Measurements from ENCODE around the gene COL8A1. TPM values are rescaled to one million over a fixed set of nuclear protein-coding genes. Genes with fewer than 3 reads are reported as not detected.
A peak's percentile ranks its signal among the peaks of the same experiment; 100 is the strongest.
"Not testable (repeated sequence)": the region's sequence is repeated elsewhere in the genome, so short reads cannot be mapped to it uniquely, and the experiment has no call there.

The COL8A1 gene
- total RNA-seq, 2 donors from 2014 or later = not detected

GRCh38 chr3:99833617-99834205 is 195.3 kb downstream of the COL8A1 start:
- ATAC-seq (no peak), DNase-seq (no peak)
- H3K4me1 Mint-ChIP-seq = peaks cover 9% of the 10 kb centered on the region
- H3K27ac Mint-ChIP-seq = no peak overlapping the region
- no peaks in the 10 kb centered on the region for H3K27me3 Mint-ChIP-seq
- no peak overlapping the region for H3K4me3 Mint-ChIP-seq
- no peaks in the 10 kb centered on the region for H3K9me3 ChIP-seq (ENCODE audit: control insufficient read depth, low read length, poor library complexity, severe bottlenecking)
- H3K36me3 Mint-ChIP-seq (ENCODE audit: low read depth) = no peaks in the 10 kb centered on the region

- no peaks in the 10 kb centered on the region for H3K27me3 Mint-ChIP-seq
- peaks cover 5% of the 10 kb centered on the region for H3K4me1 Mint-ChIP-seq
- no peaks in the 10 kb centered on the region for H3K36me3 Mint-ChIP-seq (ENCODE audit: low read depth)
- ATAC-seq = no peak
- no peak overlapping the region for H3K27ac Mint-ChIP-seq
- H3K9me3 ChIP-seq (ENCODE audit: control insufficient read depth, low read length, poor library complexity, severe bottlenecking) = no peaks in the 10 kb centered on the region
- no peak for DNase-seq
- no peak overlapping the region for H3K4me3 Mint-ChIP-seq
Observed at GRCh38 chr3:99834211-99834957, 196.0 kb downstream of the COL8A1 start.

- H3K9me3 ChIP-seq (ENCODE audit: control insufficient read depth, low read length, poor library complexity, severe bottlenecking) = no peaks in the 10 kb centered on the region
- DNase-seq = no peak
- Mint-ChIP-seq H3K27ac (no peak overlapping the region), H3K27me3 (no peaks in the 10 kb centered on the region), H3K36me3 (ENCODE audit: low read depth) (no peaks in the 10 kb centered on the region), H3K4me1 (peaks cover 2% of the 10 kb centered on the region), H3K4me3 (no peak overlapping the region)
- ATAC-seq = no peak
Observed at GRCh38 chr3:99836681-99837080, 198.3 kb downstream of the COL8A1 start.

- H3K9me3 ChIP-seq (ENCODE audit: control insufficient read depth, low read length, poor library complexity, severe bottlenecking) = no peaks in the 10 kb centered on the region
- no peaks in the 10 kb centered on the region for H3K27me3 Mint-ChIP-seq
- H3K27ac Mint-ChIP-seq = no peak overlapping the region
- ATAC-seq (no peak), DNase-seq (no peak)
- H3K4me3 Mint-ChIP-seq = no peak overlapping the region
- H3K36me3 Mint-ChIP-seq (ENCODE audit: low read depth) = no peaks in the 10 kb centered on the region
- peaks cover 2% of the 10 kb centered on the region for H3K4me1 Mint-ChIP-seq
Observed at GRCh38 chr3:99837715-99838114, 199.3 kb downstream of the COL8A1 start.

- Mint-ChIP-seq H3K4me1 (peaks cover 2% of the 10 kb centered on the region), H3K4me3 (no peak overlapping the region), H3K27me3 (no peaks in the 10 kb centered on the region), H3K36me3 (ENCODE audit: low read depth) (no peaks in the 10 kb centered on the region), H3K27ac (no peak overlapping the region)
- H3K9me3 ChIP-seq (ENCODE audit: control insufficient read depth, low read length, poor library complexity, severe bottlenecking) = no peaks in the 10 kb centered on the region
- ATAC-seq (no peak), DNase-seq (no peak)
Observed at GRCh38 chr3:99838755-99839154, 200.4 kb downstream of the COL8A1 start.

- Mint-ChIP-seq H3K27ac (no peak overlapping the region), H3K4me1 (peaks cover 3% of the 10 kb centered on the region), H3K36me3 (ENCODE audit: low read depth) (no peaks in the 10 kb centered on the region), H3K4me3 (no peak overlapping the region), H3K27me3 (no peaks in the 10 kb centered on the region)
- no peak for ATAC-seq
- DNase-seq = no peak
- no peaks in the 10 kb centered on the region for H3K9me3 ChIP-seq (ENCODE audit: control insufficient read depth, low read length, poor library complexity, severe bottlenecking)
Observed at GRCh38 chr3:99839613-99840012, 201.2 kb downstream of the COL8A1 start.

- H3K36me3 Mint-ChIP-seq (ENCODE audit: low read depth); H3K4me1 Mint-ChIP-seq; H3K9me3 ChIP-seq (ENCODE audit: control insufficient read depth, low read length, poor library complexity, severe bottlenecking); H3K4me3 Mint-ChIP-seq; ATAC-seq; H3K27me3 Mint-ChIP-seq; DNase-seq; H3K27ac Mint-ChIP-seq: not testable (repeated sequence)
Observed at GRCh38 chr3:99841949-99842348, 203.6 kb downstream of the COL8A1 start.

- DNase-seq (no peak), ATAC-seq (no peak)
- H3K27me3 Mint-ChIP-seq = no peaks in the 10 kb centered on the region
- no peaks in the 10 kb centered on the region for H3K9me3 ChIP-seq (ENCODE audit: control insufficient read depth, low read length, poor library complexity, severe bottlenecking)
- no peak overlapping the region for H3K4me3 Mint-ChIP-seq
- H3K4me1 Mint-ChIP-seq = peaks cover 9% of the 10 kb centered on the region
- H3K27ac Mint-ChIP-seq = peak overlapping the region; percentile 24
- H3K36me3 Mint-ChIP-seq (ENCODE audit: low read depth) = no peaks in the 10 kb centered on the region
Observed at GRCh38 chr3:99842826-99843589, 204.6 kb downstream of the COL8A1 start.

GRCh38 chr3:99843590-99844258 is 205.3 kb downstream of the COL8A1 start:
- DNase-seq = no peak
- H3K27me3 Mint-ChIP-seq = no peaks in the 10 kb centered on the region
- no peak overlapping the region for H3K27ac Mint-ChIP-seq
- no peak overlapping the region for H3K4me3 Mint-ChIP-seq
- no peak for ATAC-seq
- H3K36me3 Mint-ChIP-seq (ENCODE audit: low read depth) = no peaks in the 10 kb centered on the region
- H3K9me3 ChIP-seq (ENCODE audit: control insufficient read depth, low read length, poor library complexity, severe bottlenecking) = no peaks in the 10 kb centered on the region
- peaks cover 9% of the 10 kb centered on the region for H3K4me1 Mint-ChIP-seq

GRCh38 chr3:99845331-99845730 is 206.9 kb downstream of the COL8A1 start:
- H3K4me1 Mint-ChIP-seq = peaks cover 9% of the 10 kb centered on the region
- H3K27ac Mint-ChIP-seq = no peak overlapping the region
- H3K4me3 Mint-ChIP-seq = no peak overlapping the region
- H3K9me3 ChIP-seq (ENCODE audit: control insufficient read depth, low read length, poor library complexity, severe bottlenecking) = no peaks in the 10 kb centered on the region
- ATAC-seq = no peak
- no peaks in the 10 kb centered on the region for H3K27me3 Mint-ChIP-seq
- H3K36me3 Mint-ChIP-seq (ENCODE audit: low read depth) = no peaks in the 10 kb centered on the region
- DNase-seq = no peak

- Mint-ChIP-seq H3K27me3 (no peaks in the 10 kb centered on the region), H3K4me3 (no peak overlapping the region), H3K27ac (no peak overlapping the region), H3K36me3 (ENCODE audit: low read depth) (no peaks in the 10 kb centered on the region), H3K4me1 (peaks cover 9% of the 10 kb centered on the region)
- H3K9me3 ChIP-seq (ENCODE audit: control insufficient read depth, low read length, poor library complexity, severe bottlenecking) = no peaks in the 10 kb centered on the region
- ATAC-seq (no peak), DNase-seq (no peak)
Observed at GRCh38 chr3:99845999-99846398, 207.6 kb downstream of the COL8A1 start.

- Mint-ChIP-seq H3K27ac (no peak overlapping the region), H3K36me3 (ENCODE audit: low read depth) (no peaks in the 10 kb centered on the region), H3K27me3 (no peaks in the 10 kb centered on the region), H3K4me3 (no peak overlapping the region), H3K4me1 (peaks cover 9% of the 10 kb centered on the region)
- ATAC-seq (no peak), DNase-seq (no peak)
- no peaks in the 10 kb centered on the region for H3K9me3 ChIP-seq (ENCODE audit: control insufficient read depth, low read length, poor library complexity, severe bottlenecking)
Observed at GRCh38 chr3:99846477-99847160, 208.2 kb downstream of the COL8A1 start.

GRCh38 chr3:99848433-99848832 is 210.0 kb downstream of the COL8A1 start:
- H3K27ac Mint-ChIP-seq = no peak overlapping the region
- ATAC-seq (no peak), DNase-seq (no peak)
- no peaks in the 10 kb centered on the region for H3K36me3 Mint-ChIP-seq (ENCODE audit: low read depth)
- H3K4me1 Mint-ChIP-seq = peaks cover 6% of the 10 kb centered on the region
- H3K27me3 Mint-ChIP-seq = no peaks in the 10 kb centered on the region
- no peaks in the 10 kb centered on the region for H3K9me3 ChIP-seq (ENCODE audit: control insufficient read depth, low read length, poor library complexity, severe bottlenecking)
- no peak overlapping the region for H3K4me3 Mint-ChIP-seq
